HG03439 (cell line): ENCODE measurements around the gene UGT2B28.
"Not testable (repeated sequence)": the region's sequence is repeated elsewhere in the genome, so short reads cannot be mapped to it uniquely, and the experiment has no call there.

Source experiments
- ATAC-seq: cut with Tn5 transposase; IDR thresholded peaks from one replicate; pipeline ENCODE4 v1.9.1; 2021; ENCODE audit warnings: mild to moderate bottlenecking, moderate library complexity; ENCODE audit not compliant: unreplicated experiment

Gene UGT2B28

GRCh38 chr4:69343114-69343513, 62.8 kb downstream of the UGT2B28 start:
- ATAC-seq: not testable (repeated sequence)

DNA sequence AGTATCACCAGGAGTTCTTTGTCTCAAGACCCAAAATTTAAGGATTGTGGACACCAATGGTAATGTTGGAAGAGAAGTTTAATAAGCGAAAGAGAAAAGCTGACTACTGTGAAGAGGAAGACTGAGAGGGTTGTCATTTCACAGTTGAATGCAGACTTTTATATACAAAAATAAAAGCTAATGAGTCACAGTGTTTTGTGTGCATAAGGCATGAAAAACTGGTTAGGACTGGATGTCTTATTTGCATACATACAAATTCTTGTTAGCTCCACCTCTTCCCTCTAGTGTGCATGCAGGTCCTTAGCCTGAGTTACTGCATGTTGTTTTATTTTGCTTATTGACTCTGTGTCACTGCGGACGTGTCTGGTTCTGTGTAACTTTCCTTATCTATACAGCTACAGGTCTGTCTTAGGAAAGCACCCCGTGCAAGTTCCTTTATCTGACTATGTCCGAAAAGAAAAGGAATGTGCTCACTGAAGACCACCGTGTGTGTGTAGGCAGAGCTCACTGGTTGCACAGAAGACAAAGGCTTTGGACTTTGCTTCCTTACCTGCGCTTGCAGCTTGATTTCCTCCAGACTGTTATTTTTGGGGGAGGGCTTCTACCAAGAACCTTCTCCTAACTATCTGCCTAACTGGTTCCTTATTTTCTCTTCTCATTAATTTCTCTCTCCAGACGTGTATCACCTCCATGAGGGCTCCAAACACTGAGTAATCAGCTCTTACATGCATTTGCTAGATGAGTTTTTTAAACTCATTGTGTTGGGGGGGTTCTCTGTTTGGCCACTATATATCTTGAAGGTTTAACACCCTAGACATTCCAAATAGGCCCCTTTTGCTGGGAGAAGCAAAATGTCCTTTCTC, 63.5 kb downstream of the UGT2B28 start:
- ATAC-seq: not testable (repeated sequence)
